NCI-H1417 treated with DMSO at 0.1 percent for 48 hours (cell line): ENCODE data around the gene JADE1.

Source experiments
- DNase-seq: peaks from one replicate; lab custom pipeline; 2025; lab: John Stamatoyannopoulos, UW

The JADE1 gene

DNA sequence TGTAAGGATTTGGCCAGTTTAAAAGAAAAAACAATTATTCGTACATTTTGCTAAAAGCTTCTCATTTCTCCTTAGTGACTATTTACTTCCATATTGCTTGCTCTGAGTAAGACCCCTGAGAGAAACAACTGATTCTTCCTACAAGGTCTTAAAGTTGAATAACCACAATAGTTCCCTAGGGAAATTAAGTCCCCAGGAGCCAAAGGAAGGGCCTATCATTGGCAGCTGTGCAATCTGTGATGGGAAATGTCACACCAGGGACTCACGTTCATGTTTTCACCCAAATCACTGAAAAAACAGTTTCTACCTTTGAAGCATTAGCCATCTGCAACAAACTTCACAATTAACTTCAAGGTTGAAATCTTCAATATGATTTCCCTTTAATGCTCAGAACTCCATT lies 66.7 kb downstream of the JADE1 start:
- no peak for DNase-seq

DNA sequence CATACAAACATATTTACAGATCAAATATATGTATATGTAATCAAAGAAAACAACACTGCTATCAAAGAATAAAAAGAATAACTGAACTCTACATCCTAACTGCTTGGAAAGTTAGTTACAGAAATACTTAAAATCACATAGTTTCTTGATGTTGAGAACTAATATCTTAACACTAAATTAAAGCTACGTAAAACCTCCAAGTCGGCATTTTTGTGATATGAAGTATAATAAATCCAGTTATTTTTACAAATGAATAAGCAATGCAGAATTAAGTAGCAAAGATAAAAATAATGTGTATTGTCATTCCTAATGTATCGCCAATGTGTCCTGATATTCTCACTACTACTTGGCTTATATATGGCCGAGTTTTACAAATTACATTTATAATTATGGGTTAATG lies 68.4 kb downstream of the JADE1 start:
- no peak for DNase-seq

DNA sequence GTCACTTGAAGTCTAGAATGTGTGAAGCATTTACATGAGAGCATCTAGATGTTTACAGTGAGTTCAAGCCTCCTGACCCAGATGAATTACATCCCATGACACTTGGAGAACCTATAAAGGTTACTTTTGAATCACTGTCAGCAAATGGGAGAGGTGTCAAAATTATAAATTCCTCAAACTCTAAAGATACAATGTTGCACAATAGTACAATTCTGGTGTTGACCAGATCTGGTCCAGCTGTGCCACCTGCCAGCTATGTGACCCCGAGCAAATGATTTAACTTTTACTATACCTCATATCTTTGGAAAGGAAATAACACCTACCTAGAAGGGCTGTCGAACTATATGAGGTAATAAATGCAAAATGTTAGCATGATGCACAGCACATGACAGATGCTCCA lies 69.8 kb downstream of the JADE1 start:
- DNase-seq: no peak

DNA sequence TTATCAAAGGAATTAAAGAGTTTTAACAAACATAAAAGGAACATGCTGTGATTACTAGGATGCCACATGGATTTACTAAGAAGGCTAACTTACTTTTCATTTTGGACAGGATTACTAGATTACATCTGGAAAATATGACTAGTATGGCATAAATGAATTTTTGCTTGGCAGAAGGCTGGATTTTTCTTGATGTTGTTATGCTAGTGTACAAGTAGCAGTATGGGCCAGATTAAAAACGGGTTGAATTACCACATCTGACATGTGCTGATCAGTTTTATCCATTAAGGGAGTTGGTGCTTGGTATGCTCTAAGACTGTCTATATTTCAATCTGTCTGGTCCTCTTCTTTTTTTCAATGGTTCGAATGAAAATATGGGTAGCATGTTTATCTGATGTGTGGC lies 70.5 kb downstream of the JADE1 start:
- no peak for DNase-seq

DNA sequence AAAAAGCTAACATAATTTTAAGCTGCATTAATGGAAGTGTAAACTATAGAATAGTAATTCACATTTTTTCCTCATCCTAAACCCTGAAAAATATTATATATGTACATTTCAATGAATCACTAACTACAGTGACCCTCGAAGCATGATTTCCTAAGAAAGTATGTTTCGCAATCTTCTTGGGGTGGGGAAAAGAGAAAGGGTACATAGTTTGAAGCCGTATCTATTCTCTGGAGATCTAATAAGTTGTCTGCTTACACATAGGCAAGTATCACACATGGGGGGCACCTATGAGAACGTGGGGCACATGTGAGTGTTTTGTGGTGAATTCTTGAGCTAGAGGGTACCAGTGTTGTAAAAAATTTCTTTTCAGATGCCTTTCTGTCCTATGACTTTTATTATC lies 71.2 kb downstream of the JADE1 start:
- DNase-seq: no peak

DNA sequence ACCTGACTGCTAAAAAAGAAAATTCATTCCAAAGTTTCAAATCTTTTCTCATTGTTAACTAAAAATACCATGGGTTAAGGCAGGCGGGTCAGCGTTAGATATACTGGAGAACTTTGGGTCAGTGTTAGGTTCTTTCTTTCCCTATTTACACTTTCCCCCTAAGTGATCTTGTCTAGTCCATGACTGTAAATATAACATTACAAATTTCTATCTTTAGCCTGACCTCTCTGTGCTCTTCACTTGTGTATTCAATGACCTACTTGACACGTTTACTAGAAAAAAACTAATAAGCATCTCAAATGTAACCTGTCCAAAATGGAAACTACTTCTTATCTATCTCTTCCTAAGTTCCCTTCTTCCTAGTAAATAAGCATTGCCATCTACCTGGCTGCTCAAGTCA lies 95.3 kb downstream of the JADE1 start:
- DNase-seq: no peak

DNA sequence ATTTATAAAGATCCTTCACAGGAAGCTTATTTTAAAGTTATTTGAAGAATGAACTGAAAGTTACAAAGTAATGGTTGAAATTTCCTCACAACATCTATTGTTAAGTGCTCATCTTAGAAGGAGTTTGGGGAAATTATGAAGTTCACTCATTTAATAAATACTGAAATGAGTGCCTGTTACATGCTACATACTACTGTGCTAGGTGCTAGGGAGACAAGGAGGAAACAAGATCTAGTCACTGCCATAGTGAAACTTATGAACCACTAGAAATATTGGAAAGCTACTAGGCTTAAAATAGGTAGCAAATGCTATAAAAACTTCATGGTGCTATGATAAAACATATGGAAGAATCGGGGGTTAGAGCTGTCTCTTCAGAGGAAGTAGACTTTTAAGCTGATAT lies 97.1 kb downstream of the JADE1 start:
- DNase-seq: no peak

DNA sequence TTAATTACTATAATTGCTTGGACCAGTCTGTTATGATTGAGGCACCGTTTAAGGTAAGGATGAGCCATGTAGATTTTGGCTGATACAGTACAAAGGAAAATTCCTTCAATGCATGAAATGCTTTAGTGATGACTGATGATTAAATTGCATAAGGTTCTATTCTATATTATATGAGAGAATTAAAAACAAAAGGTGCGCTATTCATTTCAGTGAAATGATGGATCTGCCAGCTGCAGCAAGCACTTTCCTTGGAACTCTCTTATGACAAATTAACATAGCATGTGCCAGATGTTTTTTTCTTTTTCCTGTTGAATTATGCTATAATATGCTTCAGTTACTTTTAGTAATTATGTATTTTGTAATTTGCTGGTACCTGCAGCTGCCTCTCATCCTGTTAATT lies 98.5 kb downstream of the JADE1 start:
- DNase-seq: no peak

DNA sequence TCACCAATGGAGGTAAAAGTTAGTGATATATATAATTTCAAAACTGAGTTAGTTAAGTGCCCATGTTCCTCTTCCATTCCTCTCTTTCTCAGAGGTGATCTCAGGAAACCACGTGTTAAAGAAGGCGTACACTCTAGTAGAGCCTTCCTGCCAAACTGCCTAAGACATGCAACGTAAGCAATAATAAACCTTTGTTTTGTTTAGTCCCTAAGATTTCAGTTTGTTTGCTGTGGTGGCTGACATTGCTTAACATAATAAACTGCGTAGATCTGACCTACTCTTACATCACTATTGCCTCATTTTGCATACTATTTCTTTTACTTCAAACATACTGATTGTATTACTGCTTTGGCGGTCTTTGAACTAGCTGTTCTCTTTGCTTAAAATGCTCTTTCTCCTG lies 99.2 kb downstream of the JADE1 start:
- DNase-seq: no peak

DNA sequence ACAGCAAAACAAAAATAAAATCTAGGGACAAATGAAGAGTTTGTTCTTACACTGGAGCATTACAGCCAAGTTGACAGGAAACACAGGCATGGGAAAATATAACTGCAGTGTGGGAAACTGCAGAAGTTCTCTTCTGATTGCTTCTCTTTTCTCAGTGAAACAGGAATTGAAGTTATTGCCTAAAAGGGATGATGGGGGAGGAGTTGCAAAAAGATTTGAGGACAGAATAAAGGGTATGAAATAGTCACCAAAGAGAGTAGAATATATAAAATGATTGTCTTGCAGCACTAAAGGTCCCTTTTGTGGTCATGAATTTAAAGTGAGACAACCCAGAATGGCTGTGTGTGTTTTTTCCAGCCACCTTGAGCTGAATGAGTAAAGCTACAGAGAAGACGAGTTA lies 103.7 kb downstream of the JADE1 start:
- DNase-seq: no peak

DNA sequence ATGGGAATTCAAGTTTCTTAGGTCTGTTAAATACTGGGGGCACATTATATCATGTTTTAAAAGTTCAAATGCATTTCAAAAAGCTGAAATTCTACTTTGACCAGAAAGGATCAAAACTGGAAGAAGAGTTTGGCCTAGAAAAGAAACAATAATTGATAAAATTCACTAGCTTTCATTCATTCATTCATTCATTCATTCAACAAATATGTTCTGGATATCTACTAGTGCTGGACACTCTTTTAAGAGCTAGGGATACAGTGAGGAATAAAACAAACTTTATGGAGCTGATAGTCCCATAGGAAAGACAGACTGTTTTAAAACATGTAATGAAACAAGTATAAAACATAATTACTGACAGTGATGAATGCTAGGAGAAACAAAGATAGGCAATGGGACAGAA lies 106.0 kb downstream of the JADE1 start:
- no peak for DNase-seq

DNA sequence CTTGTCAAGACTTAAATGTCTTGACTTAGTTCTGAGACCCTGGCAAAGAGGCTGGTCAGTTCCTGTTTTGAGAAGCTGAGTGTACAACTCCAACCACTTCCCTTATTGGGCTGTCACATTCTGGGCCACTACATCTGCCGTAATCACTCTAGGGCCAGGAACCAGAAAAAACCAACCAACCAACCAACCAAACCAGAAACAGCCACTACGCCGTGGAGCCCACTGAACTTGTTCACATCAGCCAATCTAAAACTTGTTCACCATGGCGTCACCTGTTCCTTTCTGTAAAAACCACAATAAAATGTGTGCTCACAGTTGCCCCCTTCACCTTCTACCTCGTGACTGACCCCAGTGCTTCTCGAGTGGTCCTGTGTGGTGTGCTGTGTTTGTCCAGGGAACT lies 107.3 kb downstream of the JADE1 start:
- DNase-seq: no peak

DNA sequence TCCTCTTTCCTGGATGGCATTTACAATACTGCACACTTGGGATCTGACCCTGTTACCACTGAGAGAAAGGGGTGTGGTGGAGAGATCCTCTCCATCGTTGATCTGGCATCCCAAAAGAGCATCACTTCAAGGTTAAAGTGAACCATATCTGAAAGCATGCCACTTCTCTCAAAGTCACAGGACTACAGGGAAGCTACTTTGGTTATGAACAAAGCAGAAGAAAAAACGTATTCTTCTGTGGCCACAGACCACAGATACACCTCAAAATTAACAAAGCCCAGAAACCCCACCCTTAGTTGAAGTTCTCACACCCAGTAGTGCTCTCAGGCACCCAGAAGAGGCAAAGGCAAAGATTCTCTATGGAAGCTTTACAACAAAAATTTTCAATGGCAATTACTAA lies 108.3 kb downstream of the JADE1 start:
- no peak for DNase-seq

DNA sequence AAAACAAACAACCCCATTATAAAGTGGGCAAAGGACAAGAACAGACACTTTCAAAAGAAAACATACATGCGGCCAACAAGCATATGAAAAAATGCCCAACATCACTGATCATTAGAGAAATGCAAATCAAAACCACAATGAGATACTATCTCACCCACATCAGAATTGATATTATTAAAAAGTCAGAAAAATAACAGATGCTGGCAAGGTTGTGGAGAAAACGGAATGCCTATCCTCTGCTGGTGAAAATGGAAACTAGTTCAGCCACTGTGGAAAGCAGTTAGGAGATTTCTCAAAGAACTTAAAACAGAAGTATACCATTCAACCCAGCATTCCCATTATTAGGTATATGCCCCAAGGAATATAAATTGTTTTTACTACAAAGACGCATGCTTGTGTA lies 112.5 kb downstream of the JADE1 start:
- DNase-seq: no peak
